Stimulated activated CD4-positive, alpha-beta T cell treated with anti-CD3 and anti-CD28 coated beads, TNF-alpha, amount 100 ng/mL, for 1 hour (primary cell): ENCODE data around the gene SENP5.

ENCODE experiments used
- DNase-seq, 3 donors: peaks; one replicate each; pipeline ENCODE4 v3.0.0-alpha.2; 2020; ENCODE audit warnings: low read depth in 3 of 3, low spot score in 1 of 3

The SENP5 gene

DNA sequence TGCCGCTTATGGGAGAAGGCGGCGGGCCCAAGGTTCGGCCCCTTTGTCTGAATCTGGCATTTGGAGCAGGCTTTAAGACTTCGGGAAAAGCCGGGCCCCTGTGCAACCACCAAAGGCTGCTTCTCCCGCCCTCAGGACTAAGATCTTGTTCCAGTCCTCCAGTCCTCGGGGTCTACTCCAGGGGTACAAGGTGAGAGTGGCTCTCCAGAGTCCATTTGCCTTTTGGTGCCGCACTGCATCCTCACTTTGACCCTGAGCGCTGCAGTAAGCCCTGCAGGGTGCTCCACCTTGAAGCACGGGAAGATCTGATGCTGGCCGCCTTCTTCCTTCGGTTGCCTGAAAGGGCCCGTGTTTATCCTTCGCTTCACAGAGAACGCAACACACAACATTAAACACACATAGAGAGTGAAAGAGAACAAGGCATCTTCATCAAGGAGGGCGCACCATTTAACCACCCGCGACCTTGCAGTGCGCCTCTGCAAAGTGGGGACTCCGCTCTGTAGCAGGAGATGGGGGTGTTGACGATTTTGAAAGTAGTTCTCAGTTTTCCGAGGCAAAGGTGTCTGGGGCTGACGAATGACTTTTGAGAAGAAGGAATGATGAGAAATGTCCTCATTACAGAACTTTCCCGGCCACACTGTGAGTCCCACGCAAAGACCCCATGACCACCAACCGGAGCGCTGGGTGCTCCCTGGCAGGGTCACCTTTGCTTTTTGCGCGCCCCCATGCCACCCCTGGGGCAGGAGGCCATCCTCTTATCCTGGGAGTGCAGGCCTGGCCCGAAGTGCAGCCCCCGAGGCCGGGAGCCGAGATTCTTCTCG lies 99.9 kb downstream of the SENP5 start:
- DNase-seq, result no peak

DNA sequence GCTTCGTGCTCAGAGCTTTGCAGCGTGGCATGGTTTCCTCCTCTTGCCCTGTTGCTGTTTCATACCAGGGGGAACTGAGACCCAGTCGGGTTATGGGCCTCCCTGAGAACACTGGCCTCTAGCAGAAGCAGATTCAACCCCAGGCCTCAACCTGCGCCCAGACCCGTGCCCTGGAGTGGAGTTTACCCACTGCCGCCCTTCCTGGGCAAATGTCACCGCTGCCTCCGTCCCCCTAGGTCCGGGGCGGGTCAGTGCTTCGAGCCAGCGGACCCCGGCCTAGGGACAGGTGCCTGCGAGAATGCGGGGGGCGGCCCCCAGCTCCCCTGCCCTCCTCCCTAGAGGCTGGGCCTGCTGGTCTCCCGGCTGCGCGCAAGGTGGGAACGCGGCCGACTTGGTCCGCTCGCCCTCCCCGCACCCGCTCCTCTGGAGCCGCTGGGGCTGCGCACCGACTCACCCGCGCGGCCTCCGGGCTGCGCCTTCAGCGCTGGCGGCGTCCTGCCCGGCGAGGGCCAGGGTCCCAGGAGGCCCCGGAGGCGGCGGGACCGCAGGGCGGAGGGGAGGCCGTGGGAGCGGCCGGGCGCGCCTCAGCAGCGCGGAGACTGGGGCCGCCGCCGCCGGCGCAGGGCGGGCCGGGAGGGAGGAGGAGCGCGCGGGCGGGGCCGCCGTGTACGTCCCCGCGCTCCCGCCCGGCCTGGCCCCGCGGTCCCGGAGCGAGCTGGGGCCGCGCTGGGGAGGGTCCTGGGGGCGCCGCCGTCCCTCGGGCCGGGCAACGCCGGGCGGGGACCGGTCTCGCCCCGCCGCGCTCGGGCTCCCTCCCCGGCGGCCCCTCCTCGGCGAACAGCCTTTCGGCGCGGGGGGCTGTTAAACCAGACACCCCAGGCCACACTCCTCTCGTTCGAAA lies 100.8 kb downstream of the SENP5 start, which contains the start of gene PIGZ:
PIGZ (minus strand) TSS at position 601 of the 901 bp plus-strand sequence. CDS start 16,802 bp downstream, outside the sequence.
- peak in 1 of 3 donors; percentile 33 for DNase-seq

DNA sequence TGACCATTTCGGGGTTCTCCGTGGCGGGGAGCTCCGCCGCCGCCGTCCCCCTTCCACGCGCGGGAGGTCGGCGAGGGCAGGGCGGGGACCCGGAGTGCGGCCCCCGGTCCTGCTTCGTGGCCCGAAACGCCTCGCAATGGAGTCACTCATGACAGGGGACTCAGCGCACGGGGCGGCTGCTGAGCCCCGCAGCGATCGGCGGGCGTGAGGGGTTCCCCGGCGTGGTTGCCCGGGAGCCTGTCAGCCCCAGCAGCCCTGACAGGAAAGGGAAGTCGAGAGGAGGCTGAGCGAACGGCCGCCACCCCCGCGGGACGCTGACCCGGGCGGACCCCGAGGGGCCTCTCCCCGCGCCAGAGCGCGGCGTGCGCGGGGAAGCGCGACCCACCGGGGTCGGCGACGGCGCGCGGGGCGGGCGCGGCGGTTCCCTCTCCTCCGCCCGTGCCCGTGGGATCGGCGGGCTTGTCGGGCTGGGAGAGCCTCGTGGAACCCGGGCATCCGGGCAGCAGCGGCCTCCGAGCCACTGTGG lies 101.5 kb downstream of the SENP5 start:
- DNase-seq, result no peak

DNA sequence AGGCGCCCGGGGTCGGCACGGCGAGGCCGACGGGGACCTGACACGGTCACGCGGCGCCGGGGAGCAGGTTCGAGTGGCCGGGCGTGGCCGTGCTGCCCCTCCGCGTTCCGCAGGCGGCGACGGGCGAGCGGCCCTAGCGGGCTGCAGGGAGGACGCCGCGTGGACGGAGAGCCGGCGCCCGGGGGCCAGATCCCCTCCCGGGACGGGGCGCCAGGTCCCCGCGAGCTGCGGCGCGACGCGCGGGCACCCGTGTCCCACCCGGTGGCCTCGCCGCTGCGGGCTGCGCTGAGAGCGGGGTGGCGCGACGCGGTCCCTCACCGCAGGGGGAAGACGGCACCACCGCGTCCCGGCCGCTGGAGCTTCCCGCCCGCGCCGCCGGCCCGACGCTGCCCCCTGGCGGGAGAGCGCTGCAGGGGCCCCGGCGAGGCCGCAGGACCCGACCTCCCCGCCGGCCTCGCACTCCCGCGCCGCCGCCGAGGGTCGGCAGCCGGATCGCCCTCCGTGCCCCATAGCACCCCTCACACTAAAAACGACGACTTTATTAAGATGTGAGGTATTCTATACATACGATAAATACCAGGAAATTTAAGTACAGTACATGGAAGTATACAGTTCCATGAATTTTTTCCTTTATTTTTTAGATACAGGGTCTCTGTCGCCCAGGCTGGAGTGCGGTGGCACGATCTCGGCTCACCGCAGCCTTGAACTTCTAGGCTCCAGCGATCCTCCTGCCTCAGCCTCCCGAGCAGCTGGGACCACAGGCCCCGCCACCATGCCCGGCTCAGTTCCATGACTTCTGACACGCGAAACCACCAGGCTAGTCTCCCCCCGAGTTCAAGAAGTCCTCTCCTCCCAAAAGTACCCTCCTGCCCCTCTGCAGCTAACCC lies 102.2 kb downstream of the SENP5 start:
- peak; percentile 15 to 66 (median 45) for DNase-seq

DNA sequence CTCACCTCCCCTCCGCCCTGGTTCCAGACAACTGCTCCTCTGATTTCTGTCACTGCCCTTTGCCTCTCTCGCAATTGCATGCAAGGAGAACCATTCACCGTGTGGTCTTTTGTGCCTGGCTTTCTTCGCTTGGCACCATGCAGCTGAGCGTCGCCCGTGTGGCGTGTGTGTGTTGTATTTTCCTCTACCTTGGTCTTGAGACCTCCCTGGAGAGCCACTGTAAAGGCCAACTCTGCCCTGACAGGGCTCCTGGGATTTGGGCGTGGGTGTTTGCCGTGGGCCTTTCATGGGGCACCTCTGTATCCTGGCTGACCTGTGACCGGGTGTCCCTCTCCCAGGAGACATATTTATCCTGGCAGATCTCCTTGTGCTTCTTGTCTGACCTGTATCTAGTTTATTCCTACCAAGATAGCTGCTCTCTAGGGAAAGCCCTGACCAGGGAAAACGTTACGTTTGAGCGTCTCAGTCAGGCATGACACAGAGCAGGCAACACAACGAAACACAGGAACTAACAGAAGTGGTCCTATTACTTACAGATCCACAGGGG lies 102.9 kb downstream of the SENP5 start:
- no peak for DNase-seq

DNA sequence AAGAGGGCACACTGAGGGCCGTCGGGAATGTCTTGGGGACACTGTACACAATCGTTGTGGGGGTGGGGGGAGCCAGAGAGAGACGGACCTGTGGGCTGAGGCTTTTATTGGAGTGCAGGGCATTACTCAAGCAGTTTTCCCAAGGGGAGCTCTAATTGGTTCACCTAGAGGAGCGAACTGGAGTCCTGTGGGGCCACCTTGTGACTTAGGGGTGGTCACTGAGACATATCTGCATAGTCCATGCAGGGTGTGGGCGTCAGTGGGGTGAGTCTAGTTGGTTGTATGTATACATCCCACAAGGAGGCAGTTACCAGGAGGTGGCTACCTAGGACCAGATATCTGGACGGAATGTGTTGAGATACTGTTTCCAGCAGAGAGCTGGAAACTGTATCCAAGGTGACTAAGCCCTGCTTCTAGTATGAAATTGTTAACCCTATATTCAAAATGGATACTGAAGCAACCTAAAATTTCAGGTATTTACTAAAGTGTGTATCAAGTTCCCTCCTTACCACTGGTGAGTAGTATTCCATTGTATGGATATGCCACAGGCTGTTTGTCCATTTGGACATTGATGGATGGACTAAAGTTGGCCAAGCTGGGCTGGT lies 103.5 kb downstream of the SENP5 start:
- no peak for DNase-seq

DNA sequence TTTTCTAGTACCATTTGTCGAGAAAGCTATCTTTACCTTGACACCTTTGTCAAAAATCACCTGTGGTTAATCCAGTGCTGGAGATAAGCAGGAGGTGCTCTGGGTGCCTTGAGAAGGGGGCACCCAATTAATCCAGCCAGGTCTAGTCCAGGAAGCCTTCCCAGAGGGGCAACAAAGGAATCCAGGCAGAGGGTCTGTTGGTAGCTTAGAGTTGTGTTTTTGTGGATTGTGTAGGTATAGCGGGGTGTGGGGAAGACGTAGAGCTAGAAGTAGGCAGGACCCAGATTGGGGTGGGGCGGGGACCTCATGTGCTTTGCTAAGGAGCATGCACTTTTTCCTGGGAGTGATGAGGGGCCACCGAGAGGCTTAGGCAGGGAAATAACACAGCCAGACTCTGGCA lies 106.9 kb downstream of the SENP5 start:
- DNase-seq, result no peak

DNA sequence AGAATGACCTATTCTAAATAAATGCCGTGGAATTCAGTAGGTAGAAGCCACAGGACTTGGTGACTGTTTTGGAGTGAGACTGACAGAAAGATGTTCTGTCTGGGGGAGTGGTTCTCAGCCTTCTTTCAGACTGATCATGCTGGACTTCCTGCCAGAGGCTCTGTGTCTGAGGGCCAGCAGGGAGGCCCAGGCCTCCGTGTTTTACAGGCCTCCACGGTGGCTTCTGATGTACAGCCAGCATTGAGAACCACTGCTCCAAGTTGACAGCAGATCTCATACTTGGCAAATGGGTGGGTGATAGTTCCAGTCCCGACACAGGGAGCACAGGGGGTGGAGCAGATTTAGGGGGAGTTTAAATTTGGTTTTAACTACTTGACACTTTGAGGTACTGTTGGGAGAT lies 107.6 kb downstream of the SENP5 start:
- DNase-seq, result no peak

DNA sequence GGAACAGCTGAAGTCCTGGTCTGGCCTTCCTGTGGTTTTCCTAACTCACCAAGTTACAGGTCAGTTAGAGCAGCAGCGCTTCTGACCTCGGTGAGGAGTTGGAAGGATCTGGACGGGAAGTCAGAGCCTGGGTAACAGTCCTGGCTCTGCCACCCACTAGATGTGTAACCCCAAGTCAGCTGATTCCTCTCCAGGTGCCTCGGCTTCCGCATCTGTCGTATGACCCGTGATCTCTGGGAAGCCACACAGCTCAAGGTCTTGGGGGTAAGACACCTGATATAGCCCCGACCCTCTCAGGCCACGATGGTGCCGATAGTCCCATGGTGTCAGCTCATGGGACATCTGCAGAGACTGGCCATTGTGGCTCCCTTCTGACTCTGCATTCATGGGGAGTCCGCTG lies 109.2 kb downstream of the SENP5 start:
- no peak for DNase-seq

DNA sequence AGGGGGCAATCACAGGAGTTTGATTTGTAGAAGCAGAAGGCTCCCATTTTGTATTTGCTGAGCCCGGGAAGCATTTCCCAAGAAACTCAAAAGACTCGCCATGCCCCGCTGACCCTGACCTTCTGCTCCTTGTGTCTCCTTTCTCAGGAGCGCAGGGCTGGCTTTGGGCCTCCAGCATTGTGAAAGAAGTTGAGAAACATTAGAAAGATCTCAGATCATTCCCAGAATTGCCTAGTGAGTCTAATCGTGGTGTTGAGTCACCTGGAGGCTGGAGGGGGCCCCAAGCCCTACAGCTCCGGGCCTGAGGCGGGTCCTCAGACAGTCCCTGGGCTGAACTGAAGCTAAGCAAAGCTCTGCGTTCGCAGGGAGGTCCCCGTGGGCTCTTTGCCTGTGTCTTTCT lies 111.8 kb downstream of the SENP5 start:
- no peak for DNase-seq

DNA sequence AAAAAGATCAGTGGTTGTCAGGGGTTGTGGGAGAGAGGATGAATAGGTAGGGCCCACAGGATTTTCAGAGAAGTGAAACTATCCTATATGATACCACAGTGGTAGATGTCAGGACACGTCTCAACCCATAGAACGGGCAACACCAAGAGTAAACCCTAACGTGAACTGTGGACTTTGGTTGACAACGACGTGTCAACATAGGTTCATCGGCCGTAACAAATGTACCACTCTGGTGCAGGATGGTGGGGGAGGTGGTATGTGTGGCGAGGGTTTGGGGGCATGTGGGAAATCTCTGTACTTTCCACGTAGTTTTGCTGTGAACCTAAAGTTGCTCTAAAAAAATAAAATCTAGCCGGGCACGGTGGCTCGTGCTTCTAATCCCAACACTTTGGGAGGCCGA lies 113.9 kb downstream of the SENP5 start:
- no peak for DNase-seq

DNA sequence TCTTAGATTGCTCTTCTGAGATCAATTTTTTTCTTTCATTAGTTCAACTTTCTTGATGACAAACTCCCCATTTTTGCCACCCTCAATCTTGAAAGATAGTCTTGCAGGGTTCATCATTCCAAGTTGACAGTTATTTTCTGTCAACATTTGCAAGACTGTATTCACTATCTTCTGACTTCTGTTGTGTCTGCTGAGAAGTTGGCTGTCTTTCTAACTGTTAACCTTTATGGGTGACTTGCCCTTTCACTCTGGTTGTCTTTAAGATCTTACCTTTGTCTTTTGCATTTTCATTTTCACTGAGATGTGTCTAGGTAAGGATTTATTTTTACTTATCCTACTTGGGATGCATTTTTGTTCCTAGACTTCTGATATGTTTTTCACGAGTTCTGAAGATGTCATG lies 115.5 kb downstream of the SENP5 start:
- DNase-seq, result no peak
